ENCODE results near the gene PRM3.

- no peak for TF ChIP-seq CTCF (IDR thresholded peaks at IDR 0.05; ENCODE audit: poor library complexity, severe bottlenecking)
- no peak for TF ChIP-seq POLR2AphosphoS5 (IDR thresholded peaks at IDR 0.05)
- TF ChIP-seq REST (IDR thresholded peaks at IDR 0.05; ENCODE audit: borderline replicate concordance): no peak
- TF ChIP-seq RAD21 (conservative IDR thresholded peaks at IDR 0.05): no peak
- TF ChIP-seq EZH2 (IDR thresholded peaks at IDR 0.05; ENCODE audit: borderline replicate concordance, insufficient read depth, low read length, poor library complexity, severe bottlenecking): no peak
These were observed 29.5 kb upstream of the PRM3 start for GRCh38 chr16:11302977-11303376.
